ENCODE data around the gene PATZ1. TPM values are rescaled to one million over a fixed set of nuclear protein-coding genes. Genes with fewer than 3 reads are reported as not detected.

The PATZ1 gene
- polyA plus RNA-seq, 1 of the 3 experiments (the other 2 are of a cell fraction): 21.8 TPM

DNA sequence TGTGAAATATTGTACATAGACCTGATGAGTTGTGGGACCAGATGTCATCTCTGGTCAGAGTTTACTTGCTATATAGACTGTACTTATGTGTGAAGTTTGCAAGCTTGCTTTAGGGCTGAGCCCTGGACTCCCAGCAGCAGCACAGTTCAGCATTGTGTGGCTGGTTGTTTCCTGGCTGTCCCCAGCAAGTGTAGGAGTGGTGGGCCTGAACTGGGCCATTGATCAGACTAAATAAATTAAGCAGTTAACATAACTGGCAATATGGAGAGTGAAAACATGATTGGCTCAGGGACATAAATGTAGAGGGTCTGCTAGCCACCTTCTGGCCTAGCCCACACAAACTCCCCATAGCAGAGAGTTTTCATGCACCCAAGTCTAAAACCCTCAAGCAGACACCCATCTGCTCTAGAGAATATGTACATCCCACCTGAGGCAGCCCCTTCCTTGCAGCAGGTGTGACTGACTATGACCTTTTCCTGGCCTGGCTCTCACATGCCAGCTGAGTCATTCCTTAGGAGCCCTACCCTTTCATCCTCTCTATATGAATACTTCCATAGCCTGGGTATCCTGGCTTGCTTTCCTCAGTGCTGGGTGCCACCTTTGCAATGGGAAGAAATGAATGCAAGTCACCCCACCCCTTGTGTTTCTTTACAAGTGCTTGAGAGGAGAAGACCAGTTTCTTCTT is 66.2 kb downstream of the PATZ1 start:
- no peaks in the 10 kb centered on the region for H3K9me2 ChIP-seq
- H3K36me3 ChIP-seq (replicated peaks in 1 of 2; ENCODE audit: control insufficient read depth in 1 of 2, insufficient read depth in 2 of 2, low read length in 1 of 2): peaks cover 19 to 60% of the 10 kb centered on the region in 2 experiments
- H3K4me1 ChIP-seq (ENCODE audit: control insufficient read depth in 1 of 2, insufficient read depth in 2 of 2, low read depth in 1 of 2, low read length in 1 of 2): no peaks in the 10 kb centered on the region; a peak in 1 of 4 replicates
- TF ChIP-seq, protein P1, sequence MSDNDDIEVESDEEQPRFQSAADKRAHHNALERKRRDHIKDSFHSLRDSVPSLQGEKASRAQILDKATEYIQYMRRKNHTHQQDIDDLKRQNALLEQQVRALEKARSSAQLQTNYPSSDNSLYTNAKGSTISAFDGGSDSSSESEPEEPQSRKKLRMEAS (IDR thresholded peaks at IDR 0.05; ENCODE audit: low read depth): no peak
- TF ChIP-seq GABPA (IDR thresholded peaks at IDR 0.05; ENCODE audit: low read depth) (no peak), RAD21 (IDR thresholded peaks at IDR 0.05; ENCODE audit: low read length) (no peak), EZH2phosphoT487 (IDR thresholded peaks at IDR 0.05; ENCODE audit: borderline replicate concordance, low read depth) (no peak), CHD2 (IDR thresholded peaks at IDR 0.05; ENCODE audit: low read length, partially characterized antibody) (no peak), POLR2AphosphoS5 (IDR thresholded peaks at IDR 0.05; ENCODE audit: low read depth, low read length) (no peak)
- H3K9ac ChIP-seq: no peak overlapping the region
- H3K9me3 ChIP-seq: no peaks in the 10 kb centered on the region
- H3K27me3 ChIP-seq (ENCODE audit: insufficient read depth): no peaks in the 10 kb centered on the region
- no peak overlapping the region for H3K4me3 ChIP-seq (ENCODE audit: low read depth in 2 of 2, low read length in 1 of 2)
- ChIA-PET POLR2A (interaction anchor here (0.7 kb wide), 1 partner anchor 9 kb away, joined by 3 read pairs; no protein-coding TSS in a partner anchor), CTCF (interaction anchor here (1.3 to 3.1 kb wide), 3 partner anchors 17 to 68 kb away, joined by 3 to 14 read pairs (median 8); partner anchors contain the start of gene LIMK2)
- H3K4me2 ChIP-seq: no peak overlapping the region
- no peaks in the 10 kb centered on the region for H3K79me2 ChIP-seq (ENCODE audit: insufficient read depth)
- no peak overlapping the region for H2AFZ ChIP-seq (ENCODE audit: low read depth)
- no peak for DNase-seq
- no peak overlapping the region; a peak in 1 of 4 replicates for H3K27ac ChIP-seq (ENCODE audit: low read depth in 2 of 2, low read length in 1 of 2)
- peaks cover 23% of the 10 kb centered on the region for H3F3A ChIP-seq (replicated peaks; ENCODE audit: insufficient read depth)
- H4K20me1 ChIP-seq (ENCODE audit: insufficient read depth): no peaks in the 10 kb centered on the region

DNA sequence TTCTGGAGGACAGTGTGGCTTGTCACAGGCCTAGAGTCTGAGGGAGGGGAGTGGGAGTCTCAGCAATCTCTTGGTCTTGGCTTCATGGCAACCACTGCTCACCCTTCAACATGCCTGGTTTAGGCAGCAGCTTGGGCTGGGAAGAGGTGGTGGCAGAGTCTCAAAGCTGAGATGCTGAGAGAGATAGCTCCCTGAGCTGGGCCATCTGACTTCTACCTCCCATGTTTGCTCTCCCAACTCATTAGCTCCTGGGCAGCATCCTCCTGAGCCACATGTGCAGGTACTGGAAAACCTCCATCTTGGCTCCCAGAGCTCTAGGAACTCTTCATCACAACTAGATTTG is 66.8 kb downstream of the PATZ1 start:
- no peak overlapping the region for H3K9ac ChIP-seq
- no peak overlapping the region for H3K4me2 ChIP-seq
- no peaks in the 10 kb centered on the region for H3K9me3 ChIP-seq
- no peak overlapping the region for H2AFZ ChIP-seq (ENCODE audit: low read depth)
- H4K20me1 ChIP-seq (ENCODE audit: insufficient read depth): no peaks in the 10 kb centered on the region
- H3K4me3 ChIP-seq (ENCODE audit: low read depth in 2 of 2, low read length in 1 of 2): no peak overlapping the region
- H3K27me3 ChIP-seq (ENCODE audit: insufficient read depth): no peaks in the 10 kb centered on the region
- H3K36me3 ChIP-seq (replicated peaks in 1 of 2; ENCODE audit: control insufficient read depth in 1 of 2, insufficient read depth in 2 of 2, low read length in 1 of 2): peaks cover 24 to 64% of the 10 kb centered on the region in 2 experiments
- H3K27ac ChIP-seq (ENCODE audit: low read depth in 2 of 2, low read length in 1 of 2): no peak overlapping the region
- POLR2A ChIA-PET: interaction anchor here (0.7 kb wide), 1 partner anchor 8 kb away, joined by 3 read pairs; no protein-coding TSS in a partner anchor
- DNase-seq: no peak
- peaks cover 23% of the 10 kb centered on the region for H3F3A ChIP-seq (replicated peaks; ENCODE audit: insufficient read depth)
- CTCF ChIA-PET: interaction anchor here (1.3 to 3.1 kb wide), 3 partner anchors 17 to 67 kb away, joined by 3 to 14 read pairs (median 8); partner anchors contain the start of gene LIMK2
- TF ChIP-seq GABPA (IDR thresholded peaks at IDR 0.05; ENCODE audit: low read depth): no peak
- TF ChIP-seq TEAD4 (IDR thresholded peaks at IDR 0.05; ENCODE audit: borderline replicate concordance, insufficient read depth): no peak
- TF ChIP-seq YY1 (IDR thresholded peaks at IDR 0.05; ENCODE audit: low read depth): no peak
- no peak for TF ChIP-seq RXRA (IDR thresholded peaks at IDR 0.05; ENCODE audit: borderline replicate concordance, low read depth)
- no peak for TF ChIP-seq SIN3A (IDR thresholded peaks at IDR 0.05; ENCODE audit: borderline replicate concordance, low read depth, low read length)
- TF ChIP-seq NRF1 (IDR thresholded peaks at IDR 0.05; ENCODE audit: low read depth, low read length): no peak
- TF ChIP-seq EP300 (IDR thresholded peaks at IDR 0.05; ENCODE audit: borderline replicate concordance in 1 of 2, low read depth in 1 of 2, low read length in 1 of 2): no peak
- TF ChIP-seq EZH2phosphoT487 (IDR thresholded peaks at IDR 0.05; ENCODE audit: borderline replicate concordance, low read depth): no peak
- no peak for TF ChIP-seq FOXJ3 (CRISPR knock-in tag; IDR thresholded peaks at IDR 0.05)
- TF ChIP-seq MEF2A (IDR thresholded peaks at IDR 0.05; ENCODE audit: borderline replicate concordance, low read depth): no peak
- TF ChIP-seq SMC3 (IDR thresholded peaks at IDR 0.05; ENCODE audit: low read depth, low read length): no peak
- TF ChIP-seq FOSL2 (IDR thresholded peaks at IDR 0.05; ENCODE audit: borderline replicate concordance, low read depth): no peak
- no peak for TF ChIP-seq RAD21 (IDR thresholded peaks at IDR 0.05; ENCODE audit: low read length)
- TF ChIP-seq ELF1 (IDR thresholded peaks at IDR 0.05): no peak
- TF ChIP-seq, protein P2, sequence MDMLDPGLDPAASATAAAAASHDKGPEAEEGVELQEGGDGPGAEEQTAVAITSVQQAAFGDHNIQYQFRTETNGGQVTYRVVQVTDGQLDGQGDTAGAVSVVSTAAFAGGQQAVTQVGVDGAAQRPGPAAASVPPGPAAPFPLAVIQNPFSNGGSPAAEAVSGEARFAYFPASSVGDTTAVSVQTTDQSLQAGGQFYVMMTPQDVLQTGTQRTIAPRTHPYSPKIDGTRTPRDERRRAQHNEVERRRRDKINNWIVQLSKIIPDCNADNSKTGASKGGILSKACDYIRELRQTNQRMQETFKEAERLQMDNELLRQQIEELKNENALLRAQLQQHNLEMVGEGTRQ (IDR thresholded peaks at IDR 0.05; ENCODE audit: borderline replicate concordance, low read depth, low read length): no peak
- TF ChIP-seq, protein P3, sequence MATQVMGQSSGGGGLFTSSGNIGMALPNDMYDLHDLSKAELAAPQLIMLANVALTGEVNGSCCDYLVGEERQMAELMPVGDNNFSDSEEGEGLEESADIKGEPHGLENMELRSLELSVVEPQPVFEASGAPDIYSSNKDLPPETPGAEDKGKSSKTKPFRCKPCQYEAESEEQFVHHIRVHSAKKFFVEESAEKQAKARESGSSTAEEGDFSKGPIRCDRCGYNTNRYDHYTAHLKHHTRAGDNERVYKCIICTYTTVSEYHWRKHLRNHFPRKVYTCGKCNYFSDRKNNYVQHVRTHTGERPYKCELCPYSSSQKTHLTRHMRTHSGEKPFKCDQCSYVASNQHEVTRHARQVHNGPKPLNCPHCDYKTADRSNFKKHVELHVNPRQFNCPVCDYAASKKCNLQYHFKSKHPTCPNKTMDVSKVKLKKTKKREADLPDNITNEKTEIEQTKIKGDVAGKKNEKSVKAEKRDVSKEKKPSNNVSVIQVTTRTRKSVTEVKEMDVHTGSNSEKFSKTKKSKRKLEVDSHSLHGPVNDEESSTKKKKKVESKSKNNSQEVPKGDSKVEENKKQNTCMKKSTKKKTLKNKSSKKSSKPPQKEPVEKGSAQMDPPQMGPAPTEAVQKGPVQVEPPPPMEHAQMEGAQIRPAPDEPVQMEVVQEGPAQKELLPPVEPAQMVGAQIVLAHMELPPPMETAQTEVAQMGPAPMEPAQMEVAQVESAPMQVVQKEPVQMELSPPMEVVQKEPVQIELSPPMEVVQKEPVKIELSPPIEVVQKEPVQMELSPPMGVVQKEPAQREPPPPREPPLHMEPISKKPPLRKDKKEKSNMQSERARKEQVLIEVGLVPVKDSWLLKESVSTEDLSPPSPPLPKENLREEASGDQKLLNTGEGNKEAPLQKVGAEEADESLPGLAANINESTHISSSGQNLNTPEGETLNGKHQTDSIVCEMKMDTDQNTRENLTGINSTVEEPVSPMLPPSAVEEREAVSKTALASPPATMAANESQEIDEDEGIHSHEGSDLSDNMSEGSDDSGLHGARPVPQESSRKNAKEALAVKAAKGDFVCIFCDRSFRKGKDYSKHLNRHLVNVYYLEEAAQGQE (IDR thresholded peaks at IDR 0.05; ENCODE audit: low read depth, low read length): no peak
- no peak for TF ChIP-seq GATA2 (CRISPR knock-in tag; IDR thresholded peaks at IDR 0.05)
- H3K9me2 ChIP-seq: no peaks in the 10 kb centered on the region
- H3K79me2 ChIP-seq (ENCODE audit: insufficient read depth): no peaks in the 10 kb centered on the region
- no peaks in the 10 kb centered on the region; a peak in 1 of 4 replicates for H3K4me1 ChIP-seq (ENCODE audit: control insufficient read depth in 1 of 2, insufficient read depth in 2 of 2, low read depth in 1 of 2, low read length in 1 of 2)

Data from SK-N-SH (cell line).